Tibial nerve (tissue), 4 donors: ENCODE data around the gene PNO1.

Experiments
- CTCF ChIP-seq, 5 experiments: fragments of 200-600 bp in 3 of 5; fragments of 450-650 bp in 2 of 5; sonication (generic) in 3 of 5; IDR thresholded peaks; one replicate each; pipeline ENCODE4 v1.5.1; 2016 to 2019; ENCODE audit warnings: antibody characterized with exemption in 5 of 5, mild to moderate bottlenecking in 3 of 5, moderate library complexity in 2 of 5
- EP300 ChIP-seq, 2 donors: sonication (generic); formaldehyde crosslinking; IDR thresholded peaks; one replicate each; pipeline ENCODE4 v1.6.1; 2017; ENCODE audit warnings: antibody characterized with exemption in 2 of 2, mild to moderate bottlenecking in 1 of 2
- POLR2A ChIP-seq, 2 donors: fragments of 450-650 bp; IDR thresholded peaks; one replicate each; pipeline ENCODE4 v1.6.1; 2017; ENCODE audit warnings: antibody characterized with exemption in 2 of 2, mild to moderate bottlenecking in 2 of 2, moderate library complexity in 2 of 2

GRCh38 chr2:68206793-68207192 lies 49.1 kb downstream of the PNO1 start:
- no peak for TF ChIP-seq CTCF (IDR thresholded peaks at IDR 0.05)
- TF ChIP-seq POLR2A (IDR thresholded peaks at IDR 0.05), result no peak
- no peak for TF ChIP-seq EP300 (IDR thresholded peaks at IDR 0.05)
